ENCODE data around the gene AKR1B1.
A peak's percentile ranks its signal among the peaks of the same experiment; 100 is the strongest.

Gene AKR1B1

GRCh38 chr7:134461916-134462315, 3.0 kb upstream of the AKR1B1 start:
- TF ChIP-seq GATA1 (IDR thresholded peaks at IDR 0.05; ENCODE audit: low read depth, low read length) (no peak), POLR2A (IDR thresholded peaks at IDR 0.05; ENCODE audit: low read length) (no peak)
- no peak for DNase-seq

- no peak for DNase-seq
- TF ChIP-seq POLR2A (IDR thresholded peaks at IDR 0.05; ENCODE audit: low read length): no peak
- TF ChIP-seq GATA1 (IDR thresholded peaks at IDR 0.05; ENCODE audit: low read depth, low read length): no peak
These were observed 1.1 kb upstream of the AKR1B1 start for GRCh38 chr7:134459981-134460380.

- DNase-seq: peak; percentile 61 to 68
- TF ChIP-seq POLR2A (IDR thresholded peaks at IDR 0.05; ENCODE audit: low read length): no peak
- no peak for TF ChIP-seq GATA1 (IDR thresholded peaks at IDR 0.05; ENCODE audit: low read depth, low read length)
These were observed 527 bp downstream of the AKR1B1 start for GRCh38 chr7:134458341-134458805.

GRCh38 chr7:134457210-134457609, 1.7 kb downstream of the AKR1B1 start:
- peak in 1 of 2 experiments; percentile 52 for DNase-seq
- TF ChIP-seq GATA1 (IDR thresholded peaks at IDR 0.05; ENCODE audit: low read depth, low read length) (no peak), POLR2A (IDR thresholded peaks at IDR 0.05; ENCODE audit: low read length) (no peak)

GRCh38 chr7:134454277-134454676, 4.6 kb downstream of the AKR1B1 start:
- TF ChIP-seq POLR2A (IDR thresholded peaks at IDR 0.05; ENCODE audit: low read length): no peak
- no peak for TF ChIP-seq GATA1 (IDR thresholded peaks at IDR 0.05; ENCODE audit: low read depth, low read length)
- DNase-seq: no peak

GRCh38 chr7:134453518-134453917, 5.4 kb downstream of the AKR1B1 start:
- no peak for TF ChIP-seq GATA1 (IDR thresholded peaks at IDR 0.05; ENCODE audit: low read depth, low read length)
- no peak for TF ChIP-seq POLR2A (IDR thresholded peaks at IDR 0.05; ENCODE audit: low read length)
- no peak for DNase-seq

- DNase-seq: no peak
- TF ChIP-seq POLR2A (IDR thresholded peaks at IDR 0.05; ENCODE audit: low read length) (no peak), GATA1 (IDR thresholded peaks at IDR 0.05; ENCODE audit: low read depth, low read length) (no peak)
These were observed 5.9 kb downstream of the AKR1B1 start for GRCh38 chr7:134452991-134453473.

GRCh38 chr7:134452419-134452838, 6.5 kb downstream of the AKR1B1 start:
- no peak for DNase-seq
- TF ChIP-seq POLR2A (IDR thresholded peaks at IDR 0.05; ENCODE audit: low read length): no peak
- TF ChIP-seq GATA1 (IDR thresholded peaks at IDR 0.05; ENCODE audit: low read depth, low read length): no peak

- no peak for DNase-seq
- no peak for TF ChIP-seq GATA1 (IDR thresholded peaks at IDR 0.05; ENCODE audit: low read depth, low read length)
- no peak for TF ChIP-seq POLR2A (IDR thresholded peaks at IDR 0.05; ENCODE audit: low read length)
These were observed 7.2 kb downstream of the AKR1B1 start for GRCh38 chr7:134451656-134452055.

- DNase-seq: no peak
- TF ChIP-seq GATA1 (IDR thresholded peaks at IDR 0.05; ENCODE audit: low read depth, low read length): no peak
- no peak for TF ChIP-seq POLR2A (IDR thresholded peaks at IDR 0.05; ENCODE audit: low read length)
These were observed 8.5 kb downstream of the AKR1B1 start for GRCh38 chr7:134450294-134451000.

GRCh38 chr7:134449680-134450079, 9.2 kb downstream of the AKR1B1 start:
- peak; percentile 6 to 13 for DNase-seq
- no peak for TF ChIP-seq POLR2A (IDR thresholded peaks at IDR 0.05; ENCODE audit: low read length)

GRCh38 chr7:134448356-134449229, 10.3 kb downstream of the AKR1B1 start:
- DNase-seq: peak; percentile 79 to 86
- TF ChIP-seq GATA1 (IDR thresholded peaks at IDR 0.05; ENCODE audit: low read depth, low read length): no peak
- no peak for TF ChIP-seq POLR2A (IDR thresholded peaks at IDR 0.05; ENCODE audit: low read length)

- TF ChIP-seq POLR2A (IDR thresholded peaks at IDR 0.05; ENCODE audit: low read length) (no peak), GATA1 (IDR thresholded peaks at IDR 0.05; ENCODE audit: low read depth, low read length) (no peak)
- DNase-seq: no peak
These were observed 11.5 kb downstream of the AKR1B1 start for GRCh38 chr7:134447383-134447782.

- DNase-seq: no peak
- TF ChIP-seq POLR2A (IDR thresholded peaks at IDR 0.05; ENCODE audit: low read length) (no peak), GATA1 (IDR thresholded peaks at IDR 0.05; ENCODE audit: low read depth, low read length) (no peak)
These were observed 12.0 kb downstream of the AKR1B1 start for GRCh38 chr7:134446923-134447322.

Measured in erythroblast (primary cell).